ENCODE measurements around the gene ANKRD66. TPM values are rescaled to one million over a fixed set of nuclear protein-coding genes. Genes with fewer than 3 reads are reported as not detected.
"Not testable (repeated sequence)": the region's sequence is repeated elsewhere in the genome, so short reads cannot be mapped to it uniquely, and the experiment has no call there.

ANKRD66 gene
- total RNA-seq, 6 experiments from 2014 or later = not detected

DNA sequence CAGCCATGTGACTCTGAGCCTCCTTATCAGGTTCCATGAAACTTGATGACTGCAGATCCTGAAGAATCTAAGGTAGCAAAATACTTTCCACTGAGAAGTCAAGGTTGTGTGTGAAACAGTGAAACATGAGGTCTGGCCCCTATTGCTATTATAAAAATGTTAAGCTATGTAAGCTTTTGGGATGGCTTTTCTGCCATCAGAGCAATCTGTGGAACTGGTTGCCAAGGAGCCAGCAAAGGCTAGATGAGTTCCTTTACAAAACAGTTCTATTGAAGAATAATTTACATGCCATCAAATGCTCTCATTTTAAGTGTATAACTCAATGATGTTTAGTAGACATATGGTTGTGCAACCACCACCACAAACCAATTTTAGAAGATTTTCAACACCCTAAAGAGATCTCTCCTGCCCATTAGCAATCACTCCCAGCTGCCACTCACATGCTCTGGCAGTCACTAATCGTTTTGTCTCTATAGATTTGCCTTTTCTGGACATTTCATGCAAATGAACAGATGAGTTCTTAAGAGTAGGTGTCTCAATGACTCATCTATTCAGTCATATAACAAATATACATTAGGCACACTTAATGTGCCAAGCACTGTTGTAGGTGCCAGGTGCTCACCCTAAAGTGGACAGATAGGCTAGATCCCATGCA is 26.6 kb downstream of the ANKRD66 start:
- Mint-ChIP-seq H3K36me3 (ENCODE audit: low read depth) (no peaks in the 10 kb centered on the region), H3K4me3 (no peak overlapping the region), H3K27ac (no peak overlapping the region), H3K9me3 (peaks cover 14% of the 10 kb centered on the region), H3K4me1 (ENCODE audit: low read depth) (no peaks in the 10 kb centered on the region), H3K27me3 (ENCODE audit: insufficient read depth) (peaks cover 2% of the 10 kb centered on the region; the same call in 1 of the 2 replicates)
- TF ChIP-seq, protein P1, sequence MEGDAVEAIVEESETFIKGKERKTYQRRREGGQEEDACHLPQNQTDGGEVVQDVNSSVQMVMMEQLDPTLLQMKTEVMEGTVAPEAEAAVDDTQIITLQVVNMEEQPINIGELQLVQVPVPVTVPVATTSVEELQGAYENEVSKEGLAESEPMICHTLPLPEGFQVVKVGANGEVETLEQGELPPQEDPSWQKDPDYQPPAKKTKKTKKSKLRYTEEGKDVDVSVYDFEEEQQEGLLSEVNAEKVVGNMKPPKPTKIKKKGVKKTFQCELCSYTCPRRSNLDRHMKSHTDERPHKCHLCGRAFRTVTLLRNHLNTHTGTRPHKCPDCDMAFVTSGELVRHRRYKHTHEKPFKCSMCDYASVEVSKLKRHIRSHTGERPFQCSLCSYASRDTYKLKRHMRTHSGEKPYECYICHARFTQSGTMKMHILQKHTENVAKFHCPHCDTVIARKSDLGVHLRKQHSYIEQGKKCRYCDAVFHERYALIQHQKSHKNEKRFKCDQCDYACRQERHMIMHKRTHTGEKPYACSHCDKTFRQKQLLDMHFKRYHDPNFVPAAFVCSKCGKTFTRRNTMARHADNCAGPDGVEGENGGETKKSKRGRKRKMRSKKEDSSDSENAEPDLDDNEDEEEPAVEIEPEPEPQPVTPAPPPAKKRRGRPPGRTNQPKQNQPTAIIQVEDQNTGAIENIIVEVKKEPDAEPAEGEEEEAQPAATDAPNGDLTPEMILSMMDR (IDR thresholded peaks at IDR 0.05) = no peak
- no peak for DNase-seq

DNA sequence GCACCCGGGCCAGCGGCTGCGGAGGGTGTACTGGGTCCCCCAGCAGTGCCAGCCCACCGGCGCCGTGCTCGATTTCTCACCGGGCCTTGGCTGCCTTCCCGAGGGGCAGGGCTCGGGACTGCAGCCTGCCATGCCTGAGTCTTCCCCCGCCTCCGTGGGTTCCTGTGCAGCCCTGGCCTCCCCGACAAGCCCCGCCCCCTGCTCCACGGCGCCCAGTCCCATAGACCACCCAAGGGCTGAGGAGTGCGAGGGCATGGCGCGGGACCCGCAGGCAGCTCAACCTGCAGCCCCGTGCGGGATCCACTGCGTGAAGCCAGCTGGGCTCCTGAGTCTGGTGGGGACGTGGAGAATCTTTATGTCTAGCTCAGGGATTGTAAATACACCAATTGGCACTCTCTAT is 28.0 kb downstream of the ANKRD66 start:
- not testable (repeated sequence) for H3K27me3 Mint-ChIP-seq (ENCODE audit: insufficient read depth); H3K4me3 Mint-ChIP-seq; H3K36me3 Mint-ChIP-seq (ENCODE audit: low read depth); H3K27ac Mint-ChIP-seq; H3K4me1 Mint-ChIP-seq (ENCODE audit: low read depth); DNase-seq
- H3K9me3 Mint-ChIP-seq = peaks cover 14% of the 10 kb centered on the region

DNA sequence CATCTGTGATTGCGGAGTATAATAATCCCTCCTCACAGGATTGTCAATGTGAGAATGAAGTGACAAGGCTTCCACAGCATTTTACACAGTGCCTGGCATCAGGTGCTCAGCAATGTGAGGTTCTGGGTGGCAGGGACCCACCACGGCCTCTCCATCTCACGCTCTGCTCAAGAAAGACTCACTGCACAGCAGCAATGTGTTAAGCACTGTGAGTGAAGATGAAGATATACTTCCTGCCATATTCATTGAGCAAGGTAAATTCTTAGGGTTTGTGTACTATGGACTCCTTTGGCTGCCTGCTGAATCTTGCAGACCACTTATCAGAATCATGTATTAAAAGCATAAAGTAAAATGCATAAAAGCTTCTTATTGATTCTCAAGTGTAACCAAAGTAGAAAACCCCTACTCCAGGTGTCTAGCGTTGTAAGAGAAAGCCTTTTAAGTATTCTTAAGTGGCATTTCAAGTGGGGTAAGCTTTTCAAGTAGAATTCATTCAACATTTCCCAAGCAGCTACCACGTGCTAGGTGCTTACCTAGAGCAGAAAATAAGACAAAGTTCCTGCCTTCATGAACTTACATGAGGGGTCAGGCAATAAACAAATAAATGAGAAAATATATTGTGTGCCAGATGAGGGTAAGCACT is 29.5 kb downstream of the ANKRD66 start:
- peaks cover 10% of the 10 kb centered on the region for H3K9me3 Mint-ChIP-seq
- H3K27me3 Mint-ChIP-seq (ENCODE audit: insufficient read depth) = peaks cover 2% of the 10 kb centered on the region; the same call in 1 of the 2 replicates
- DNase-seq = no peak
- H3K4me3 Mint-ChIP-seq = no peak overlapping the region
- no peaks in the 10 kb centered on the region for H3K36me3 Mint-ChIP-seq (ENCODE audit: low read depth)
- H3K4me1 Mint-ChIP-seq (ENCODE audit: low read depth) = no peaks in the 10 kb centered on the region
- H3K27ac Mint-ChIP-seq = no peak overlapping the region
- TF ChIP-seq, protein P1 (IDR thresholded peaks at IDR 0.05) = no peak

DNA sequence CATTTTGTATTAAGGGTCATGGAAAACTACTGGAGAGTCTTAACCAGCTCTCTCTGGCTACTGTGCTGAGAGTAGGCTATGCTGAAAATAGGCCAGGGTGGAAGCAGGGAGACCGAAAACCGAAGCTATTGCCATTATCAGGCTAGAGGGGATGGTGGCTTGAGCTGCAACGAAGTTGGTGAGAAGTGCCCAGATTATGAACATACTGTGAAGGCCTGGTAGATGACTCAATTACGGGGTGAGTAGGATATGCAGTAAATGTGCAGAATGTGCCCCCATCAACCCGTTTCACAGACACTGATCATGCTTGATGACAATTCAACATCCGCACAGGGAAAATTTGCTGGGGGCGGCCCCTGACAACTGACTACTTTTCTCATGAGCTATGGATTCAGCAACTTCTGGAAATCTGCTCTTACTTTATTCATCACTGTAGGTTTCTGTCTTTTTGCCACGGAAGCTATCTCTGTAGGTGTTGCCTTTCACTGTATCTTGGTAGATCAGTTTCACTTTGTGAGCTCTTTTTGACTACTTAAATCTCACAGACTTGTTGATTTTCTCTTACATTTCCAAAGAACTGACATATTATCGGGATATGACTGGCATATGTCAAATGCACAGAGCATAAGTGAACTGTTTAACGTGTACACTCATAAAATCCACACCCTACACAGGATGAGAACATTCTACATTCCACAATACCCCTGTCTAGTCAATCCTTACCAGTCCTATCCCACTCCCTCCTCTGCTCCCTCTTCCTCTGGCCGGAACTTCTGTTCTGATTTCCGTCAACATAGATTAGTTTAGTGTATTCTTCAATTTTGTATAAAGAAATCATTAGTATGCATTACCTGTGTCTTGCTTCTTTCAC is 31.0 kb downstream of the ANKRD66 start:
- Mint-ChIP-seq H3K9me3 (peaks cover 9% of the 10 kb centered on the region), H3K27me3 (ENCODE audit: insufficient read depth) (peaks cover 2% of the 10 kb centered on the region; the same call in 1 of the 2 replicates), H3K36me3 (ENCODE audit: low read depth) (no peaks in the 10 kb centered on the region), H3K4me3 (no peak overlapping the region), H3K27ac (no peak overlapping the region), H3K4me1 (ENCODE audit: low read depth) (no peaks in the 10 kb centered on the region)
- TF ChIP-seq, protein P1 (IDR thresholded peaks at IDR 0.05) = no peak
- no peak for DNase-seq

DNA sequence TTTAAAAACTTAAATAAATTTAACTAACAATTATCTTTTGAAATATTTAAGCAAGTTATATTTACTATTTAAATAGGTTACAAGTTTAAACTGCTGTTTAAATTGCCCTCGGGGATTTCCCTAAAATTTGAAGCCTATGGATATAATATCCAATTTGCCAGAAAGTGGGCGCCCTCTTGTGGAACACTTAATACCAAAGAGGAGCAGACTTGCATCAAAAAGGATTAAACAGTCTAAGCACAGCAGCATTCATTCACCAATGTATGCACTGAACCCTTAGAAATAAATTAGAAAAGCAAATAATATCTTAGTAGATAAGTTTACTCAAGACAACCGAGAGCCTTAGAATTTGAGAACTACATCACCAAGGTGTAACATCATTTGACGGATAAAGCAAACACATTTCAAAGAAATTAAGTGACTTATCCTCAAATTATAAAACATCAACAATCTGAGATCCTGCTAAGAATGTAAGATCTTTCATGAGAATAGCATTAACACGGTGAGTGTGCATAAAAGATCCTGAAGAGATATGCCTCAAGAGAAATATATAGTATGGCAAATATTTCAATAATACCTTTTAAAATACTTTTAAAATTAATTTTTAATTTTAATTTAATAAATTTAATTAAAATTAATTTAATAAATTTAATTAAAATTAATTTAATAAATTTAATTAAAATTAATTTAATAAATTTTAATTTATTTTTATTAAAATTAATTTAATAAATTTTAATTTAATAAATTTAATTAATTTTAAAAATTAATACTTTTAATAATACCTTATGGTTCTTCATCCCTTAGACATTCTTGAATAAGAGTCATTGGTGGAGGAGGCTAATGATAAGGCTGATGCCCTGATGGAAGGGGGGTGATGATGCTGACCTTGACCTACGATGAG is 35.0 kb downstream of the ANKRD66 start:
- H3K36me3 Mint-ChIP-seq (ENCODE audit: low read depth) = no peaks in the 10 kb centered on the region
- peak; percentile 49 for DNase-seq
- TF ChIP-seq, protein P1 (IDR thresholded peaks at IDR 0.05) = peak; percentile 84

More for the DNA sequence above, 35.0 kb downstream of the ANKRD66 start:
- H3K4me1 Mint-ChIP-seq (ENCODE audit: low read depth) = no peaks in the 10 kb centered on the region
- no peaks in the 10 kb centered on the region for H3K9me3 Mint-ChIP-seq
- H3K27ac Mint-ChIP-seq = no peak overlapping the region
- H3K4me3 Mint-ChIP-seq = no peak overlapping the region
- no peaks in the 10 kb centered on the region; the same call in 1 of the 2 replicates for H3K27me3 Mint-ChIP-seq (ENCODE audit: insufficient read depth)
